Body of pancreas (tissue), 4 donors: ENCODE measurements around the gene TTC31. TPM values are rescaled to one million over a fixed set of nuclear protein-coding genes. Genes with fewer than 3 reads are reported as not detected.

Experiments
- ATAC-seq: fragments of 150-250 bp; one replicate; pipeline ENCODE4 v1.9.1; 2016
- DNase-seq, 4 donors: peaks; one replicate each; pipeline ENCODE4 v3.0.0-alpha.2; 2019
- H3K27ac ChIP-seq, 4 donors: fragments of 200-600 bp; sonication (generic); 1 replicate in 3 of 4; 2 replicates in 1 of 4; pipeline versions ENCODE4 v1.5.1 to v1.6.1; 2016 to 2019; ENCODE audit warnings: mild to moderate bottlenecking in 1 of 4, mixed read lengths in 1 of 4, moderate library complexity in 1 of 4
- H3K27me3 ChIP-seq, 2 donors: fragments of 200-600 bp; sonication (generic); one replicate each; pipeline ENCODE4 v1.6.0; 2016; ENCODE audit warnings: mild to moderate bottlenecking in 1 of 2
- H3K36me3 ChIP-seq, 2 donors: fragments of 200-600 bp; sonication (generic); replicated peaks in 1 of 2; 2 replicates each; pipeline ENCODE4 v1.5.1; 2016; ENCODE audit warnings: low read depth in 2 of 2; ENCODE audit not compliant: insufficient read depth in 1 of 2
- H3K4me1 ChIP-seq: fragments of 200-600 bp; sonication (generic); one replicate; pipeline ENCODE4 v1.6.0; 2016
- H3K4me3 ChIP-seq, 2 donors: fragments of 200-600 bp; sonication (generic); 1 replicate in 1 of 2; 2 replicates in 1 of 2; pipeline ENCODE4 v1.5.1; 2016 to 2019
- H3K9me3 ChIP-seq, 3 donors: fragments of 200-600 bp; sonication (generic); 1 replicate in 2 of 3; 2 replicates in 1 of 3; pipeline ENCODE4 v1.5.1; 2016
- POLR2A ChIP-seq, 3 donors: fragments of 450-650 bp; IDR thresholded peaks; one replicate each; pipeline ENCODE4 v1.6.1; 2016; ENCODE audit warnings: antibody characterized with exemption in 3 of 3, mild to moderate bottlenecking in 2 of 3
- WGBS, 2 donors: methylation state at CpG; one replicate each; pipeline ENCODE4 v1.1.5; 2017; 5-methylcytosine and 5-hydroxymethylcytosine counted together
- intact Hi-C: fragments of 100-400 bp; cut with DNase I; formaldehyde crosslinking; loops from one replicate; pipeline ENCODE4 v1.15.1; 2023
- total RNA-seq, 2 donors: library from RNA; depleted of rRNA; stranded (reverse); fragments of >200 nt; gene quantifications; one replicate each; pipeline ENCODE4 v1.1.0, GENCODE V29; 2016
- TF ChIP-seq, protein P1 (sequence below), 7 experiments: fragments of 450-650 bp in 4 of 7; fragments of 200-600 bp in 3 of 7; sonication (generic) in 3 of 7; IDR thresholded peaks; one replicate each; pipeline ENCODE4 v1.5.1; 2016 to 2019; ENCODE audit warnings: antibody characterized with exemption in 7 of 7

The TTC31 gene
- total RNA-seq, 2 donors from 2014 or later, result 26.5 to 28.3 TPM

DNA sequence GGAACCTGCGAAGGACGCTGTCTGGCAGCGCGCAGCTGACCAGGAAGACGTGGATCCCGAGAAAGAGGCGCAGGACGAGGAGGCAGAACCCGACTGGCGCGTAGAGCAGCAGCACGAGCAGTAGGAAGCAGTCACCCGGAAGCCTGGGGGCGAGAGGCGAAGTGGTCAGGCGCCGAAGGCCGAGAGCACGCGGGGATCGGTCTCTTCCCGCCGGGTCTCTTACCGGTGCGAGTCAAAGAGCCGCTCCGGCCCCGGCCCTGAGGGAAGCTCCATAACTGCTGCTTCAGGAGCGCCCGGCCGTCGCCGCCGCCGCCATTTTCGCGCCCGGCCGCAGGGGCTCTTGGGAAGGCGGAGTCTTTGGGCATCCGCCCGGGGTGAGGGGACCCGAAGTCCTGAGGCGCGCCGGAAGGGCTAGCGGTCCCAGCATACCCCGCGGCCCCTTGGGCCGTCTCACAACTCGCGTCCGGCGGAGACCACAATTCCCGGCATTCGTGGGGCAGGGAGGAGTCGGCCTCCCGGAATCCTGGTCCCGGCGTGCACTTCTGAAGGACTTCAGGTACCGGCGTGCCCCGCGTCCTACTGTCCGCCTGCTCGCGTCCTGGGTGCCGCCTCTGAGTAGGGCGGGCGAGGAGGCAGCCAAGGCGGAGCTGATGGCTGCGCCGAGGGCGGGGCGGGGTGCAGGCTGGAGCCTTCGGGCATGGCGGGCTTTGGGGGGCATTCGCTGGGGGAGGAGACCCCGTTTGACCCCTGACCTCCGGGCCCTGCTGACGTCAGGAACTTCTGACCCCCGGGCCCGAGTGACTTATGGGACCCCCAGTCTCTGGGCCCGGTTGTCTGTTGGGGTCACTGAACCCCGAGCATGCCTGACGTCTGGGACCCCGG lies 46.7 kb downstream of the TTC31 start, which contains the start of the genes AUP1 and HTRA2:
TSS of gene AUP1 (minus strand) at position 350 of the 882 bp plus-strand sequence. CDS start at position 273, 77 bp downstream.
TSS of gene HTRA2 (plus strand) at position 577 of the 882 bp plus-strand sequence. CDS start at position 651, 74 bp downstream.
- TF ChIP-seq, protein P1, sequence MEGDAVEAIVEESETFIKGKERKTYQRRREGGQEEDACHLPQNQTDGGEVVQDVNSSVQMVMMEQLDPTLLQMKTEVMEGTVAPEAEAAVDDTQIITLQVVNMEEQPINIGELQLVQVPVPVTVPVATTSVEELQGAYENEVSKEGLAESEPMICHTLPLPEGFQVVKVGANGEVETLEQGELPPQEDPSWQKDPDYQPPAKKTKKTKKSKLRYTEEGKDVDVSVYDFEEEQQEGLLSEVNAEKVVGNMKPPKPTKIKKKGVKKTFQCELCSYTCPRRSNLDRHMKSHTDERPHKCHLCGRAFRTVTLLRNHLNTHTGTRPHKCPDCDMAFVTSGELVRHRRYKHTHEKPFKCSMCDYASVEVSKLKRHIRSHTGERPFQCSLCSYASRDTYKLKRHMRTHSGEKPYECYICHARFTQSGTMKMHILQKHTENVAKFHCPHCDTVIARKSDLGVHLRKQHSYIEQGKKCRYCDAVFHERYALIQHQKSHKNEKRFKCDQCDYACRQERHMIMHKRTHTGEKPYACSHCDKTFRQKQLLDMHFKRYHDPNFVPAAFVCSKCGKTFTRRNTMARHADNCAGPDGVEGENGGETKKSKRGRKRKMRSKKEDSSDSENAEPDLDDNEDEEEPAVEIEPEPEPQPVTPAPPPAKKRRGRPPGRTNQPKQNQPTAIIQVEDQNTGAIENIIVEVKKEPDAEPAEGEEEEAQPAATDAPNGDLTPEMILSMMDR (IDR thresholded peaks at IDR 0.05), result peak in 2 of 7 experiments; percentile 8 to 24
- peak; percentile 42 to 92 (median 90) for TF ChIP-seq POLR2A (IDR thresholded peaks at IDR 0.05)
- intact Hi-C loops, result loop anchor here (5.0 kb wide), 1 partner anchor 37 kb away; no protein-coding TSS in a partner anchor
- peaks cover 0 to 4% of the 10 kb centered on the region in 2 donors for H3K36me3 ChIP-seq

DNA sequence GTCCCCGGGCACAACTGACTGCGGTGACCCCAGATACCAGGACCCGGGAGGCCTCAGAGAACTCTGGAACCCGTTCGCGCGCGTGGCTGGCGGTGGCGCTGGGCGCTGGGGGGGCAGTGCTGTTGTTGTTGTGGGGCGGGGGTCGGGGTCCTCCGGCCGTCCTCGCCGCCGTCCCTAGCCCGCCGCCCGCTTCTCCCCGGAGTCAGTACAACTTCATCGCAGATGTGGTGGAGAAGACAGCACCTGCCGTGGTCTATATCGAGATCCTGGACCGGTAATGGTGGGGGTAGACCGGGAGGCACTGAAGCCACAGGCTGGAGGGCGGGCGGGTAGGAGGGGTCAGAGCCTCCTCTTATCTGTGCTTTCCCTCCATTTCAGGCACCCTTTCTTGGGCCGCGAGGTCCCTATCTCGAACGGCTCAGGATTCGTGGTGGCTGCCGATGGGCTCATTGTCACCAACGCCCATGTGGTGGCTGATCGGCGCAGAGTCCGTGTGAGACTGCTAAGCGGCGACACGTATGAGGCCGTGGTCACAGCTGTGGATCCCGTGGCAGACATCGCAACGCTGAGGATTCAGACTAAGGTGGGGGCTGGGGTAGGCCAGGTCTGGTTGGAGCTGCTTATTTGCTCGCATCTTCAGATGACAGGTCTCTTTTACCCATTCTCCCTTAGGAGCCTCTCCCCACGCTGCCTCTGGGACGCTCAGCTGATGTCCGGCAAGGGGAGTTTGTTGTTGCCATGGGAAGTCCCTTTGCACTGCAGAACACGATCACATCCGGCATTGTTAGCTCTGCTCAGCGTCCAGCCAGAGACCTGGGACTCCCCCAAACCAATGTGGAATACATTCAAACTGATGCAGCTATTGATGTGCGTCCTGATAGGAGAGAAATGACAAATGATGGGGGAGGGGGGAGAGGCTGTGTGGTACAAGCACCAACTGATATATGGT lies 47.6 kb downstream of the TTC31 start:
- peak; percentile 34 to 42 (median 36) for DNase-seq
- intact Hi-C loops, result no loop called here
- H3K27ac ChIP-seq, result peak overlapping the region; percentile 8 to 90 (median 68)
- H3K36me3 ChIP-seq, result peaks cover 0 to 4% of the 10 kb centered on the region in 2 donors
- TF ChIP-seq, protein P1 (IDR thresholded peaks at IDR 0.05), result no peak
- TF ChIP-seq POLR2A (IDR thresholded peaks at IDR 0.05), result no peak
- H3K27me3 ChIP-seq, result no peaks in the 10 kb centered on the region
- peak; percentile 13 for ATAC-seq
- peaks cover 27% of the 10 kb centered on the region for H3K4me1 ChIP-seq
- no peaks in the 10 kb centered on the region for H3K9me3 ChIP-seq
- peak overlapping the region; percentile 37 to 70 for H3K4me3 ChIP-seq
- WGBS, 2 donors, result 4 to 7% methylated on average over 19 to 54 of the region's 54 CpGs

More for the DNA sequence above, 46.7 kb downstream of the TTC31 start, which contains the start of the genes AUP1 and HTRA2:
- peak; percentile 98 to 99 (median 98) for DNase-seq
- H3K27ac ChIP-seq, result peak within 1 kb of the TSS; percentile 50 to 90 (median 80)
- H3K4me1 ChIP-seq, result peaks cover 27% of the 10 kb centered on the region
- peak; percentile 97 for ATAC-seq
- WGBS, 2 donors, result 0 to 5% methylated on average over 12 to 86 of the region's 87 CpGs
- H3K9me3 ChIP-seq, result no peaks in the 10 kb centered on the region
- H3K27me3 ChIP-seq, result no peaks in the 10 kb centered on the region
- H3K4me3 ChIP-seq, result peak within 1 kb of the TSS; percentile 70 to 82

DNA sequence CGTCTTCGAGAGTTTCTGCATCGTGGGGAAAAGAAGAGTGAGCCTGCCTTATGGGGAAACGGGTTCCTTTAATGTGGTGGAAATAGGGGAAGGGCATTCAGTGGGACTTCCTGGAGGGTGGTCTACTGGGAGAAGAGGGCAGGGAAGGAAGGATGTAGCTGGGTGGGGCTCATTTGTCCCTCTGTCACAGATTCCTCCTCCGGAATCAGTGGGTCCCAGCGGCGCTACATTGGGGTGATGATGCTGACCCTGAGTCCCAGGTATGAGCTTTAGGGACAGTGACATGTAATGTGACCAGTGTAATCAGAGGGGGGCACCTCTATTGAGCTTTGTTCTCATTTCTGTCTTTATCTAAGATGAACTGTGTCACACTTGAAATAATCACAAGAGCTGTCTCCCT lies 48.8 kb downstream of the TTC31 start:
- DNase-seq (no peak), ATAC-seq (no peak)
- Histone ChIP-seq H3K4me3 (no peak overlapping the region), H3K36me3 (peaks cover 0 to 4% of the 10 kb centered on the region in 2 donors), H3K4me1 (peaks cover 27% of the 10 kb centered on the region), H3K27me3 (no peaks in the 10 kb centered on the region), H3K9me3 (no peaks in the 10 kb centered on the region), H3K27ac (no peak overlapping the region)
- 81 to 89% methylated on average over 7 of the region's 7 CpGs for WGBS, 2 donors
- intact Hi-C loops, result no loop called here
- TF ChIP-seq, protein P1 (IDR thresholded peaks at IDR 0.05), result no peak
- TF ChIP-seq POLR2A (IDR thresholded peaks at IDR 0.05), result no peak

DNA sequence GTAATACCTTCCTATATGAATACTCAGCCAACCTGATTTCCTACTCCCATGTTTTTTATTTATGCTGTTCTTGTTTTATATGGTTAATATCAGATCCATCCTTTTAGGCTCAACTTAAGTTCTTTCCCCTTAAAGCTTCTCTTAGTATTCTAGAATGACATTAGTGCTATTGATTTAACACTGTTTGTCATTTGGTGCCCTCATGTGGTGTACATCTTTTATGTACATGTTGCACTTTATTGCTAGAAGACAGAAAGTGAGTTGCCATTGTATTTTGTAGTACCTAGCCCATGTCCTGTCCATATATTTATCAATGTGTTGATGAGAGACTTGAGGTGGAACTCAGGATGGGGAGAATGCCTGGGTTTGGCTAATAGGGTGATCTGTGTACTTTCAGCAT lies 49.3 kb downstream of the TTC31 start:
- intact Hi-C loops, result no loop called here

More for the DNA sequence above, 49.3 kb downstream of the TTC31 start:
- H3K27me3 ChIP-seq, result no peaks in the 10 kb centered on the region
- no peak for DNase-seq
- no peak for ATAC-seq
- no peak overlapping the region for H3K27ac ChIP-seq
- H3K36me3 ChIP-seq, result no peaks in the 10 kb centered on the region
- no peaks in the 10 kb centered on the region for H3K9me3 ChIP-seq
- peaks cover 27% of the 10 kb centered on the region for H3K4me1 ChIP-seq
- no peak for TF ChIP-seq POLR2A (IDR thresholded peaks at IDR 0.05)
- TF ChIP-seq, protein P1 (IDR thresholded peaks at IDR 0.05), result peak in 4 of 7 experiments; percentile 32 to 37 (median 34)
- H3K4me3 ChIP-seq, result no peak overlapping the region
